PC-9 (cell line): Measurements from ENCODE around the gene ZNF428.

Source experiments
- CTCF ChIP-seq: fragments of 200-600 bp; sonication (generic); conservative IDR thresholded peaks from 2 replicates; pipeline ENCODE4 v1.6.1; 2017; ENCODE audit warnings: mixed run types, antibody characterized with exemption, mild to moderate bottlenecking, moderate library complexity
- EZH2 ChIP-seq: fragments of 200-600 bp; sonication (generic); IDR thresholded peaks from 2 replicates; pipeline ENCODE4 v1.8.0; 2017; ENCODE audit warnings: antibody characterized with exemption, low read depth

GRCh38 chr19:43572171-43572588, 47.2 kb downstream of the ZNF428 start:
- no peak for TF ChIP-seq CTCF
- no peak for TF ChIP-seq EZH2
